OCI-LY3 (cell line): ENCODE results near the gene CHN2.
A peak's percentile ranks its signal among the peaks of the same experiment; 100 is the strongest.

Experiments
- H2AFZ ChIP-seq: fragments of 200-600, 300-600 bp; shearing (Covaris generic); 2 replicates; pipeline ENCODE4 v1.6.0; 2014; ENCODE audit warnings: antibody characterized with exemption, low read depth, low read length
- H3K27ac ChIP-seq: fragments of 200-600, 300-600 bp; sonication (generic); 2 replicates; pipeline ENCODE4 v1.5.1; 2014; ENCODE audit warnings: mild to moderate bottlenecking, low read length, moderate library complexity, mixed read lengths
- H3K27me3 ChIP-seq: fragments of 200-600, 300-600 bp; sonication (generic); 2 replicates; pipeline ENCODE4 v1.6.1; 2014; ENCODE audit warnings: low read depth, low read length, mixed read lengths
- H3K36me3 ChIP-seq: fragments of 200-600, 300-600 bp; sonication (generic); replicated peaks from 2 replicates; pipeline ENCODE3; 2014; ENCODE audit warnings: low read depth, low read length, mixed read lengths
- H3K4me1 ChIP-seq: fragments of 300-600, 200-600 bp; sonication (generic); 2 replicates; pipeline ENCODE4 v1.6.1; 2014; ENCODE audit warnings: low read length, mixed read lengths
- H3K4me2 ChIP-seq: fragments of 200-600, 300-600 bp; sonication (generic); 2 replicates; pipeline ENCODE4 v1.6.1; 2014; ENCODE audit warnings: low read length, mixed read lengths
- H3K4me3 ChIP-seq: fragments of 300-600, 200-600 bp; sonication (generic); 2 replicates; pipeline ENCODE4 v1.5.1; 2014; ENCODE audit warnings: antibody characterized with exemption, mild to moderate bottlenecking, low read length, moderate library complexity
- H3K79me2 ChIP-seq: fragments of 300-600, 200-600 bp; shearing (Covaris generic); 2 replicates; pipeline ENCODE4 v1.6.1; 2014; ENCODE audit warnings: mild to moderate bottlenecking, low read length, mixed read lengths
- H3K9ac ChIP-seq: fragments of 300-600, 200-600 bp; shearing (Covaris generic); 2 replicates; pipeline ENCODE4 v1.6.0; 2014; ENCODE audit warnings: mild to moderate bottlenecking, low read length, moderate library complexity
- H3K9me3 ChIP-seq: fragments of 200-600, 300-600 bp; shearing (Covaris generic); 2 replicates; pipeline ENCODE4 v1.6.1; 2014; ENCODE audit warnings: low read length, mixed read lengths; ENCODE audit not compliant: insufficient read depth
- H4K20me1 ChIP-seq: fragments of 200-600, 300-600 bp; sonication (generic); 2 replicates; pipeline ENCODE4 v1.6.1; 2016; ENCODE audit warnings: low read length, mixed read lengths; ENCODE audit not compliant: insufficient read depth
- EZH2phosphoT487 ChIP-seq: fragments of 200-600 bp; shearing (Covaris generic); IDR thresholded peaks from 2 replicates; pipeline ENCODE4 v1.6.1; 2018; ENCODE audit warnings: antibody characterized with exemption, mixed run types, low read depth
- TF ChIP-seq, protein P1 (sequence below): fragments of 200-600, 300-600 bp; sonication (generic); IDR thresholded peaks from 2 replicates; pipeline ENCODE4 v1.5.1; 2014; ENCODE audit warnings: antibody characterized with exemption, low read length, low read depth

Gene CHN2

DNA sequence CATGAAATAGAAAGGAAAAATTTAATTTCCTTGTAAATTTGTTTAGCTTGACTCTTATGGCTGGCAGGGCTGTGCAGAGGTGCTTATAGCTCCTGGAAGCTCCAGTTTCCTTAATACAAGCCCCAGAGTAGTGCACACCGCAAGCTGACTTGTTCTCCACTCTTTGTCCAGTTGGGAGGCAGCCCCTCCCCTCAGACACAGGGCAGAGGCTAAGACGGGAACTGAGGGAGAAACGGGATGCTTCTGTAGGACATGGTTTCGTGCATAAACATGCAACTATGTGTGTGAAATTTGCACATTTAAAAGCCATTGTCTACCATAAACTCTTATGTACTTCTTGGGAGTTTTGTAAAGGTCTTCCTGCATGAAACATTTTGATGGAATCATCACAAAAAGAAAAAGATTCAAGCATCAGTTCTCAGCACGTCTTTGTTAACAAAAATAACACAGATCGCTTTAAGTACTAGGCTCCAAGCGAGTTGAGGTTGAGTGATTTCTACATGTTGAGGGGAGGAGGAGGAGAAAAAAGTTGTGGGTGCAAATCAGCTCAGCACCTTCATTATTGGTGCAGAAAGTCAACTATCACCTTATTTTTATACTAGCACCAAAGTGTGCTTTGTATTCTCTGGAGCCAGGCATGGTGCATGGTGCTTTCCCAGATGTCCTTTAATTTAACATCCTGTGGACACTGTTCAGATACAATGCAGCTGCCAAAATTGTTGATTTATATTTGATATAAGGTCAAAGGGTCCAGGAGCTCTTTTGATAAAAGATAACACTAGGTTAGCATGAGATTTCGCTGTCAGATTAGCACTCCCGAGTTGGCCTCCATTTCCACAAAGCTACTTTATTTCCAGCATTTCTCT is 124.5 kb downstream of the CHN2 start:
- Histone ChIP-seq H3K4me1 (peaks cover 14% of the 10 kb centered on the region), H3K36me3 (no peaks in the 10 kb centered on the region), H3K4me3 (no peak overlapping the region), H3K27me3 (peaks cover 60% of the 10 kb centered on the region), H3K4me2 (peak overlapping the region; percentile 48), H2AFZ (no peak overlapping the region), H3K27ac (no peak overlapping the region), H4K20me1 (0 out of 2 replicates have a peak, but pooled peaks cover 7% of the 10 kb centered on the region), H3K9ac (no peak overlapping the region), H3K9me3 (no peaks in the 10 kb centered on the region), H3K79me2 (no peaks in the 10 kb centered on the region)
- TF ChIP-seq, protein P1, sequence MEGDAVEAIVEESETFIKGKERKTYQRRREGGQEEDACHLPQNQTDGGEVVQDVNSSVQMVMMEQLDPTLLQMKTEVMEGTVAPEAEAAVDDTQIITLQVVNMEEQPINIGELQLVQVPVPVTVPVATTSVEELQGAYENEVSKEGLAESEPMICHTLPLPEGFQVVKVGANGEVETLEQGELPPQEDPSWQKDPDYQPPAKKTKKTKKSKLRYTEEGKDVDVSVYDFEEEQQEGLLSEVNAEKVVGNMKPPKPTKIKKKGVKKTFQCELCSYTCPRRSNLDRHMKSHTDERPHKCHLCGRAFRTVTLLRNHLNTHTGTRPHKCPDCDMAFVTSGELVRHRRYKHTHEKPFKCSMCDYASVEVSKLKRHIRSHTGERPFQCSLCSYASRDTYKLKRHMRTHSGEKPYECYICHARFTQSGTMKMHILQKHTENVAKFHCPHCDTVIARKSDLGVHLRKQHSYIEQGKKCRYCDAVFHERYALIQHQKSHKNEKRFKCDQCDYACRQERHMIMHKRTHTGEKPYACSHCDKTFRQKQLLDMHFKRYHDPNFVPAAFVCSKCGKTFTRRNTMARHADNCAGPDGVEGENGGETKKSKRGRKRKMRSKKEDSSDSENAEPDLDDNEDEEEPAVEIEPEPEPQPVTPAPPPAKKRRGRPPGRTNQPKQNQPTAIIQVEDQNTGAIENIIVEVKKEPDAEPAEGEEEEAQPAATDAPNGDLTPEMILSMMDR = no peak
- no peak for TF ChIP-seq EZH2phosphoT487

- TF ChIP-seq EZH2phosphoT487 = no peak
- TF ChIP-seq, protein P1 = no peak
- no peaks in the 10 kb centered on the region for H3K36me3 ChIP-seq
- H3K27me3 ChIP-seq = peaks cover 60% of the 10 kb centered on the region
- no peaks in the 10 kb centered on the region for H3K79me2 ChIP-seq
- no peak overlapping the region for H3K9ac ChIP-seq
- H2AFZ ChIP-seq = no peak overlapping the region
- peaks cover 14% of the 10 kb centered on the region for H3K4me1 ChIP-seq
- H3K4me3 ChIP-seq = peak overlapping the region; percentile 15; the same call in 1 of the 2 replicates
- H3K9me3 ChIP-seq = no peaks in the 10 kb centered on the region
- H3K27ac ChIP-seq = no peak overlapping the region
- H4K20me1 ChIP-seq = 0 out of 2 replicates have a peak, but pooled peaks cover 7% of the 10 kb centered on the region
- H3K4me2 ChIP-seq = peak overlapping the region; percentile 48
These were observed 125.3 kb downstream of the CHN2 start for GRCh38 chr7:29319719-29320521.

- H3K36me3 ChIP-seq = no peaks in the 10 kb centered on the region
- H3K79me2 ChIP-seq = no peaks in the 10 kb centered on the region
- peaks cover 14% of the 10 kb centered on the region for H3K4me1 ChIP-seq
- 0 out of 2 replicates have a peak, but pooled peaks cover 7% of the 10 kb centered on the region for H4K20me1 ChIP-seq
- H3K4me2 ChIP-seq = no peak overlapping the region
- no peak overlapping the region for H3K4me3 ChIP-seq
- H3K9ac ChIP-seq = no peak overlapping the region
- H3K27ac ChIP-seq = no peak overlapping the region
- no peaks in the 10 kb centered on the region for H3K9me3 ChIP-seq
- H2AFZ ChIP-seq = no peak overlapping the region
- H3K27me3 ChIP-seq = peaks cover 56% of the 10 kb centered on the region
- TF ChIP-seq, protein P1 = no peak
- no peak for TF ChIP-seq EZH2phosphoT487
These were observed 126.0 kb downstream of the CHN2 start for GRCh38 chr7:29320577-29320976.
